ENCODE measurements around the gene RGS7. TPM values are rescaled to one million over a fixed set of nuclear protein-coding genes. Genes with fewer than 3 reads are reported as not detected.
A peak's percentile ranks its signal among the peaks of the same experiment; 100 is the strongest.

RGS7 gene
- total and polyA plus RNA-seq, 2 of the 8 experiments (the other 6 are each of a cell fraction or from before 2014, with no cell fraction given), result 1.6 to 3.0 TPM

GRCh38 chr1:240743705-240744104, 613.3 kb downstream of the RGS7 start:
- CTCF ChIA-PET (ENCODE audit: partially characterized antibody), result interaction anchor here (0.6 to 3.6 kb wide), 3 partner anchors 11 to 145 kb away, joined by 3 to 24 read pairs (median 4); no protein-coding TSS in a partner anchor
- H3K23ac ChIP-seq (ENCODE audit: insufficient read length), result no peak overlapping the region

More at GRCh38 chr1:240743705-240744104, 613.3 kb downstream of the RGS7 start:
- Histone ChIP-seq H3K27ac (ENCODE audit: low read depth, low read length) (no peak overlapping the region), H3K4ac (replicated peaks; ENCODE audit: insufficient read length, low read depth, low read length) (no peak overlapping the region), H3K79me1 (ENCODE audit: low read depth, low read length) (no peaks in the 10 kb centered on the region), H3K9me3 (ENCODE audit: insufficient read depth in 2 of 2, low read depth in 1 of 2, low read length in 1 of 2) (no peaks in the 10 kb centered on the region), H3K36me3 (ENCODE audit: control insufficient read depth in 2 of 4, insufficient read depth in 4 of 4, low read length in 3 of 4) (no peaks in the 10 kb centered on the region), H2BK5ac (ENCODE audit: low read depth, low read length) (no peak overlapping the region), H2BK12ac (ENCODE audit: low read depth, low read length) (no peak overlapping the region), H2BK20ac (ENCODE audit: low read length) (no peak overlapping the region), H3K56ac (replicated peaks; ENCODE audit: insufficient read length, low read depth, low read length) (no peak overlapping the region), H3K4me2 (ENCODE audit: insufficient read depth in 1 of 2, low read depth in 2 of 2, low read length in 2 of 2) (no peak overlapping the region), H3K79me2 (ENCODE audit: control insufficient read depth in 1 of 2, insufficient read depth in 2 of 2, low read length in 2 of 2) (no peaks in the 10 kb centered on the region), H3K23me2 (ENCODE audit: low read depth, low read length) (no peaks in the 10 kb centered on the region), H4K91ac (replicated peaks; ENCODE audit: insufficient read length, low read length) (no peak overlapping the region), H3K18ac (ENCODE audit: extremely low read depth, low read length) (no peak overlapping the region), H2AFZ (ENCODE audit: low read length) (peak overlapping the region; percentile 72), H3K9ac (replicated peaks in 1 of 4; ENCODE audit: extremely low read depth in 1 of 4, low read depth in 3 of 4, low read length in 3 of 4) (no peak overlapping the region), H2AK5ac (ENCODE audit: low read depth, low read length) (no peak overlapping the region), H3K4me3 (ENCODE audit: extremely low read depth in 1 of 4, insufficient read depth in 2 of 4, low read depth in 3 of 4, low read length in 4 of 4) (no peak overlapping the region), H3K27me3 (replicated peaks in 1 of 4; ENCODE audit: control insufficient read depth in 3 of 4, extremely low read depth in 1 of 4, insufficient read depth in 3 of 4, low read length in 3 of 4) (no peaks in the 10 kb centered on the region), H4K20me1 (replicated peaks in 1 of 2; ENCODE audit: control insufficient read depth in 1 of 2, insufficient read depth in 2 of 2, low read length in 2 of 2) (no peaks in the 10 kb centered on the region), H4K8ac (ENCODE audit: extremely low read depth, insufficient read depth, low read length) (no peak overlapping the region), H2BK15ac (ENCODE audit: low read length) (no peak overlapping the region), H4K5ac (ENCODE audit: insufficient read length, low read depth, low read length) (no peak overlapping the region), H3K14ac (ENCODE audit: insufficient read length) (no peak overlapping the region), H2BK120ac (replicated peaks; ENCODE audit: low read depth, low read length) (no peak overlapping the region), H3K4me1 (replicated peaks in 1 of 4; ENCODE audit: control insufficient read depth in 3 of 4, insufficient read depth in 4 of 4, low read length in 3 of 4) (0 out of 7 replicates have a peak, but pooled peaks cover 0 to 4% (median 0%) of the 10 kb centered on the region in 4 experiments)
- TF ChIP-seq KDM5A (IDR thresholded peaks at IDR 0.05; ENCODE audit: low read length) (no peak), SP4 (IDR thresholded peaks at IDR 0.05; ENCODE audit: low read length) (no peak), TAF1 (IDR thresholded peaks at IDR 0.05; ENCODE audit: low read depth, low read length) (no peak), ASH2L (IDR thresholded peaks at IDR 0.05; ENCODE audit: low read length) (no peak), POLR2AphosphoS5 (IDR thresholded peaks at IDR 0.05; ENCODE audit: low read depth, low read length) (no peak), TBP (IDR thresholded peaks at IDR 0.05; ENCODE audit: low read depth, low read length) (no peak), TAF7 (optimal IDR thresholded peaks at IDR 0.05; ENCODE audit: borderline replicate concordance, low read depth, low read length) (no peak), FOSL1 (IDR thresholded peaks at IDR 0.05; ENCODE audit: insufficient read depth, low read depth, low read length) (no peak), JUN (IDR thresholded peaks at IDR 0.05; ENCODE audit: low read depth, low read length) (no peak), CHD1 (IDR thresholded peaks at IDR 0.05; ENCODE audit: low read depth, low read length) (no peak), PHF8 (conservative IDR thresholded peaks at IDR 0.05; ENCODE audit: low read depth, low read length) (no peak)
- TF ChIP-seq, protein P1, sequence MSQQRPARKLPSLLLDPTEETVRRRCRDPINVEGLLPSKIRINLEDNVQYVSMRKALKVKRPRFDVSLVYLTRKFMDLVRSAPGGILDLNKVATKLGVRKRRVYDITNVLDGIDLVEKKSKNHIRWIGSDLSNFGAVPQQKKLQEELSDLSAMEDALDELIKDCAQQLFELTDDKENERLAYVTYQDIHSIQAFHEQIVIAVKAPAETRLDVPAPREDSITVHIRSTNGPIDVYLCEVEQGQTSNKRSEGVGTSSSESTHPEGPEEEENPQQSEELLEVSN (IDR thresholded peaks at IDR 0.05), result no peak
- DNase-seq (ENCODE audit: low read depth in 1 of 2, low spot score in 2 of 2), result no peak
- POLR2A ChIA-PET (ENCODE audit: partially characterized antibody), result no interaction called here
- peak; percentile 52 for FAIRE-seq
- 80% methylated on average over 2 of the region's 2 CpGs; no CpG with 5 or more reads in 1 of the 2 experiments for WGBS, 2 experiments (ENCODE audit: extremely low coverage in 1 of 2, insufficient coverage in 1 of 2, insufficient read length in 1 of 2, insufficient replicate concordance in 2 of 2, low coverage in 1 of 2, low lambda C conversion rate in 2 of 2, missing lambda C conversion rate in 1 of 2)
